GM12874 (cell line): Measurements from ENCODE around the gene ABCG1.

Experiments used
- CTCF ChIP-seq: IDR thresholded peaks from 2 replicates; pipeline ENCODE4 v1.5.1; 2011; ENCODE audit warnings: low read depth, mild to moderate bottlenecking, control low read depth, low read length, moderate library complexity; ENCODE audit not compliant: insufficient read depth

The ABCG1 gene

GRCh38 chr21:42251654-42252324 is 32.8 kb downstream of the ABCG1 start:
- TF ChIP-seq CTCF: no peak

GRCh38 chr21:42252325-42252654 is 33.4 kb downstream of the ABCG1 start:
- TF ChIP-seq CTCF: no peak

GRCh38 chr21:42252778-42253340 is 33.9 kb downstream of the ABCG1 start:
- TF ChIP-seq CTCF: no peak

- no peak for TF ChIP-seq CTCF
Observed at GRCh38 chr21:42253466-42253865, 34.5 kb downstream of the ABCG1 start.

GRCh38 chr21:42254083-42254482 is 35.1 kb downstream of the ABCG1 start:
- no peak for TF ChIP-seq CTCF

GRCh38 chr21:42254651-42255601 is 36.0 kb downstream of the ABCG1 start:
- TF ChIP-seq CTCF: no peak

- no peak for TF ChIP-seq CTCF
Observed at GRCh38 chr21:42255825-42256224, 36.9 kb downstream of the ABCG1 start.
